ENCODE measurements around the gene GCM1.

- no peak for TF ChIP-seq CTCF (IDR thresholded peaks at IDR 0.05)
- TF ChIP-seq POLR2A (IDR thresholded peaks at IDR 0.05): no peak
Observed at GRCh38 chr6:53101006-53101405, 47.6 kb downstream of the GCM1 start.
